Activated CD4-positive, alpha-beta T cell treated with anti-CD3 and anti-CD28 coated beads, Interleukin-2, amount 50 U/mL, for 1 hour (primary cell): ENCODE measurements around the gene SPACDR.

ENCODE experiments used
- DNase-seq: peaks from one replicate; pipeline ENCODE4 v3.0.0-alpha.2; 2020

The SPACDR gene

GRCh38 chr7:100433592-100434296 is 30.3 kb downstream of the SPACDR start:
- no peak for DNase-seq

GRCh38 chr7:100433276-100433591 is 30.8 kb downstream of the SPACDR start:
- no peak for DNase-seq

DNA sequence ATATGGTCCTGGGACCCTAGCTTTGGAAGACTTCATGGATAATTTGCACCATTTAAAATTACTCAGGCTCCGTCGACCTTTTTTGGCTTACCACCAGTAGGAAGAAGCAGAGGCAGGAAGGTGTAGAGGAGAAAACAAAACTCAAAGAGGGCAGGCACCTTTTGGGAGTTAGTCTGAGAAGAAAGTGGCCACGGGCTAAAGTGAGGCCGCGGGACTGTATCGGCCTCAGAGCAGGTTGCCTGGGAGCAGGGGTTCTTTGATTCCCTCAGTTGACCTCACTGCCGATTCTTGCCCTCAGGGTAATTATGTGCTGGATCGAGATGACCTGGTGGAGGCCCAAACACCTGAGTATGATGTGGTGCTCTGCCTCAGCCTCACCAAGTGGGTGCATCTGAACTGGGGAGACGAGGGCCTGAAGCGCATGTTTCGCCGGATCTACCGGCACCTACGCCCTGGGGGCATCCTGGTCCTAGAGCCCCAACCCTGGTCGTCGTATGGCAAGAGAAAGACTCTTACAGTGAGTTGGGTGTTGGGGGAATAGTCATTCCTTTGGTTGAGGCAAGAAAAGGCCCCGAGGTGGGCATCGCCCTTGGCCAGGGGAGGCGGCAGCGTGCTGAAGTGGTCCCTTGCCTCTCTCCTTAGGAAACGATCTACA is 31.3 kb downstream of the SPACDR start:
- no peak for DNase-seq

- DNase-seq: no peak
Measured at GRCh38 chr7:100432053-100432452, 32.0 kb downstream of the SPACDR start.

DNA sequence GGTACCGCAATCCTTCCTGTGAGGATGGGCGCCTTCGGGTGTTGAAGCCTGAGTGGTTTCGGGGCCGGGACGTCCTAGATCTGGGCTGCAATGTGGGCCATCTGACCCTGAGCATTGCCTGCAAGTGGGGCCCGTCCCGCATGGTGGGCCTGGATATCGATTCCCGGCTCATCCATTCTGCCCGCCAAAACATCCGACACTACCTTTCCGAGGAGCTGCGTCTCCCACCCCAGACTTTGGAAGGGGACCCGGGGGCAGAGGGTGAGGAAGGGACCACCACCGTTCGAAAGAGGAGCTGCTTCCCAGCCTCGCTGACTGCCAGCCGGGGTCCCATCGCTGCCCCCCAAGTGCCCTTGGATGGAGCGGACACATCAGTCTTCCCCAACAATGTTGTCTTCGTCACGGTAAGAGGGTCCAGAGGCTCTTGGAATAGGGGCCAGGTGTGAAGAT is 32.7 kb downstream of the SPACDR start:
- no peak for DNase-seq

DNA sequence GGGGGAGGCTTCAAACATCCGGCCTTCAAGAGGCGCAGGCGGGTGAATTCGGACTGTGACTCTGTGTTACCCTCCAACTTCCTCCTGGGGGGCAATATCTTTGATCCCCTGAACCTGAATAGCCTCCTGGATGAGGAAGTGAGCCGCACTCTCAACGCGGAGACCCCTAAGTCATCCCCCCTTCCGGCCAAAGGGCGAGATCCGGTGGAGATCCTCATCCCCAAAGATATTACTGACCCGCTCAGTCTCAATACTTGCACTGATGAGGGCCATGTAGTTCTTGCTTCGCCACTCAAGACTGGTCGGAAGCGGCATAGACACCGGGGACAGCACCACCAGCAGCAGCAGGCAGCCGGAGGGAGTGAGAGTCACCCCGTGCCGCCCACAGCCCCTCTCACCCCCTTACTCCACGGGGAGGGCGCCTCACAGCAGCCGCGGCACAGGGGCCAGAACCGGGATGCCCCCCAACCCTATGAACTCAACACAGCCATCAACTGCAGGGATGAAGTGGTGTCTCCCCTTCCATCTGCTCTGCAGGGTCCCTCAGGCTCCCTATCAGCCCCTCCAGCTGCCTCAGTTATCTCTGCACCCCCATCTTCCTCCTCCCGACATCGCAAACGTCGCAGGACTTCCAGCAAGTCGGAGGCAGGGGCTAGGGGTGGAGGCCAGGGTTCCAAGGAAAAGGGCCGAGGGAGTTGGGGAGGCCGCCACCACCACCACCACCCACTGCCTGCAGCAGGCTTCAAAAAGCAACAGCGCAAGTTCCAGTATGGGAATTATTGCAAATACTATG is 33.4 kb downstream of the SPACDR start:
- peak; percentile 32 for DNase-seq

DNA sequence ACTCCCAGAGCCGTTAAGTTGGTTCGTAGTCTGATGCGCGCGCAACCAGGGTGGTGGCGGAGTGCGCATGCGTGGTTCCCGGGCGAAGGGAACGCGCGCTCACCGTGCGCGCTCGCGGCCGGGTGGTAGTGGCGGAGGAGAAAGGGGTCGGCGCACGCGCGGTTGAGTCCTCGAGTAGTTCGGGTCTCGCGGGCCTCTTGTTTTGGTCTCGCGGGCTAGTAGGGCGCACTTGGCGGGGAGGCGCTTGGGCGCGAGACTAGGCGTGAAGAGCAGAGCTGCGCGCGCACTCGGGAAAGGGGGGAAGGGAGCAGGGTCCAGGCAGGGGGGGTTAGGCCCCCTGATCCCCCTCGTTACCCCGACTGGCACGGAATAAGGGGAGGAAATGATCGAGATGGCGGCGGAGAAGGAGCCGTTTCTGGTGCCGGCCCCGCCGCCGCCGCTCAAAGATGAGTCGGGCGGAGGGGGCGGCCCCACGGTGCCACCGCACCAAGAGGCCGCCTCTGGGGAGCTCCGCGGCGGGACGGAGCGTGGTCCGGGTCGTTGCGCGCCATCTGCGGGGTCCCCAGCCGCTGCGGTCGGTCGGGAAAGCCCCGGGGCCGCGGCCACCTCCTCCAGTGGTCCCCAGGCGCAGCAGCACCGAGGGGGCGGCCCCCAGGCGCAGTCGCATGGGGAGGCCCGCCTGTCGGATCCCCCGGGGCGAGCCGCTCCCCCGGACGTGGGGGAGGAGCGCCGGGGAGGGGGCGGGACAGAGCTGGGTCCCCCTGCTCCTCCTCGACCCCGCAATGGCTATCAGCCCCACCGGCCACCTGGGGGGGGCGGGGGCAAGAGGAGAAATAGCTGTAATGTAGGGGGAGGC is 34.2 kb downstream of the SPACDR start, which contains the start of gene MEPCE:
Gene MEPCE, plus strand, starts transcription at position 195 of the 856 bp plus-strand sequence. Its CDS starts 188 bp downstream, at position 383.
- DNase-seq: peak; percentile 97

DNA sequence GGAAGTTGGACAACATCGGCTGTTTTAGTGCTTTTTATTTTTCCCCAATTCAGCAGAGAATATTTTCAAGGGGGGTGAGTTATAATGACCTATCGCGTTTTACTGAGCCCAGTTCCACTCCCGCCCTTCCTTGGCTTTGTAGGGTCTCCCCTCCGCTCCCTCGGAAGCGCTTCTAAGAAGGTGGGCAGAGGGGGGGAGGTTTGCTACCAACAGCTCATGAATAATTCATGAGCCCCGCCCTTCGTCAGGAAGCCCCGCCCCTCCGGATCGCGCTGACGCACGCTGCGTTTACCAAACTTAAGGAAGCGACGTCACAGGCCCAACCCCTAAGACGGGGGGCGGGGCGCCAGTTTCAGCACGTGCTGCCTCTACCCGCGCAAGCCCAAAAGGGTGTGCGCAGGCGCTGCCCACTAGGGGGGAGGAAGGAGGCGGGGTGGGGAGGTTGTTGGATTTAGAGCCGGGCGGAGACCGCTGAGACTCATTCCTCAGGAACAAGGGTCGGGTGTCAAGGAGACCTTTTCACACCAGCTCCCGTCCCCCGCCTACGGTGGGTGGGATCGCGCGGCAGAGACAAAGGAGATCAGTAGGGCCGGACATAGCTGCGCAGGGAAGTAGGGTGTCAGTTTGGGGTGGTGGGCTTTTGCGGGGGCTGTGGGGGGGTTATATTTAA is 35.0 kb downstream of the SPACDR start:
- peak; percentile 100 for DNase-seq

GRCh38 chr7:100428199-100428966 is 35.7 kb downstream of the SPACDR start, which contains the start of gene ZCWPW1:
ZCWPW1 (minus strand) TSS chr7:100428703; CDS start chr7:100420649, 8,054 bp downstream.
- DNase-seq: peak; percentile 97

DNA sequence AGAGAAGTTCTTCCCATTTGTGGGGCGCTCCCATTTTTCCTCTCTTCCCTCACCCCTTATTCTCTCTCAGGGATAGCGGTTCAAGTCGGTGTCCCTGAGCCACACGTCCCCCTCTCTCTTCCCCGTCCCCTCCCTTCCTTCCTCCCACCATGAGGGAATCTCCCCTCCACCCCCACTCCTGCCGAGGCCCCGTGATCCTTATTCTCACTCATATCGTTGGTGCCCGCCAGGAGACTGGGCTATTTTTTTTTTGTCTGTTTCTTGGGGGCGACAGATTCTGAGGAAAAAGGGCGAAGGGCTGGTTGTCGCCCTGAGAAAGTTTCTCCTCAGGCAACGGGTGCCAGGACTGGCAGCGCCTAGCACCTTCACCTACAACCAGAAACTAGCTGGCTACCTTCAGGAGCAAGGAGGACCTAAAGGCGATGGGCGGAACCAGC is 36.3 kb downstream of the SPACDR start:
- no peak for DNase-seq

DNA sequence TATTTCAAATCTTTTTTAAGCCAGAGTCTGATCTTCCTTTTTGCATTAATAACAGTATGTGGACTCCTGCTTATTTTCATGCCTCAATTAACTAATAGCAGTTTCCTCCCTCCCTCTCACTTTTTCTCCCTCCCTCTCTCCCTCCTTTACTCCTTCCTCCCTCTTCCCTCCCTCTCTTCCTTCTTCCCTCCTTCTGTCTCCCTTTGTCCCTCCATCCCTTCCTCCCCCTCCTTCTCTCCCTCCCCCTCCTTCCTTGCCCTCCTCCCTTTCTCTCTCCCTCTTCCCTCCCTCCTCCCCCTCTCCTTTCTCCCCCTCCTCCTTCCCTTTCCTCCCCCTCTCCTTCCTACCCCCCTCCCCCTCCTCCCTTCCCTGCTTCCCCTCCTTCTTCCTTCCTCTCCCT is 37.5 kb downstream of the SPACDR start:
- no peak for DNase-seq

DNA sequence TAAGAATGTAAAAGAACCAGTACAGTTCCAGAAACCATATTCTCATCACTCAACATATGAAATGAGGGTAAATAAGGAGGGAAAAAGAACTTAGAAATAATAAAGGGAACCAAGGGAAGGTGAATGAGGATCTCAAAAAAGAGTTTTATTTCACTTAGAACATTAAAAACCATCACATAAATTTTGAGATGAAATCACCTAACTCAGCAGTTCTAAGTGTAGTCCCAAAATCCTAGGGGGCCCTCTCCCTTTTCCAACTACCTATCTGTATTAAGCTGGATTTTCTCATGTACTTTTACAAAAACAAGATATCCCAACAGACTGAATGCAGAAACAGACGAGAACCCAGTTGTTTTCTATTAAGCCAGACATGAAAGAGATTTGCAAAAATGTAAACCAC is 38.7 kb downstream of the SPACDR start:
- DNase-seq: no peak

DNA sequence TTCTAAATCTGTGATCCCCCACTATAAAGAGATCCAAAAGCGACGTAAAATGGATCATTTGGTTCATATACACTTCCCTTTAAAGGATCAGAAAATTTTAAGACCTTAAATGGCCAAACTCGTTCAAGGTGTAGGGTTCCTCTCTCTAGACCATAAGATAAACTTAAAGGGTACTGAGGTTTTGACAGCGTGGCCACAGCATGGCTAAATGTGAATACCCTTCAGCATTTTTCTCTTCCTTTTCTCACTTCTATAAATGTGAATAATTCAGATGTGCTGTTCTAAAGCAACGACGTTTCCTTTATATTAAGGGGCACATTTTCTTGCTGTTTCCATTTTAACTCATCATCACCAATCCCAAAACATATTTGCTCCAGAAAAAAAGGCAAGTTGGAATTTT is 40.7 kb downstream of the SPACDR start:
- no peak for DNase-seq

GRCh38 chr7:100419660-100420226 is 44.3 kb downstream of the SPACDR start:
- DNase-seq: no peak

DNA sequence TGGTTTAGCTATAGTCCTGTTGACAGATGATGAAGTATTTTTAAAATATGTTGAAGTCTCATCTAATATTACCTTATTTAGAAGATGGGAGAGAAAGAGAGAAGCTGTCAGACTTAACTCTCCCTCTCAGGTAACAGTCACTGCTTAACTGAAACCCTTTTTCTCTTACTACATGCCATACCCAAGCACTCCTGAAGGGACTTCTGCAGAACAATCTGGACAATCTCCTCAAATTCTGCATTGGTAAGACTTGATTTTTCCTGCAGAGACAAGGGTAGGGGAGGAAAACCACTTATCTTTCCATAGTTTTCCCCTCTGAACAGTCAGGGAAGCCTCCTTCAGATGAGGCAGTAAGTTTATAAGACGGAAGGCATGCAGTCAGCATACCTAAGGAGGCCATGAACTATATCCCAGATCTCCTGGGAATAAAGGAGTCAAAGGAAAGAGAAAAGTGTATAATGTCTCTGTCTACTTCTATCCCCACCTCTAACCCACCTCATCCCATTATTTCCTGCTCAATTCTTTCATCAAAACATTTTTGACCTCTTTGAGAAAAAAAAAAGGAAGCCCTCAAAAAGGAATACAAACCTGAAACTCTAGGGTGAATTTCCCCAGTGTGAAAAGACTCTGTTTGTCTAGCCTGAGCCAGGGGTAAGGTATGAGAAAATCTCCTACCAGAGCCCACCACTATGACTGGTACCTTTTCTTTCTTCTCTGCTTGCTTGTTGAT is 45.0 kb downstream of the SPACDR start:
- DNase-seq: no peak

DNA sequence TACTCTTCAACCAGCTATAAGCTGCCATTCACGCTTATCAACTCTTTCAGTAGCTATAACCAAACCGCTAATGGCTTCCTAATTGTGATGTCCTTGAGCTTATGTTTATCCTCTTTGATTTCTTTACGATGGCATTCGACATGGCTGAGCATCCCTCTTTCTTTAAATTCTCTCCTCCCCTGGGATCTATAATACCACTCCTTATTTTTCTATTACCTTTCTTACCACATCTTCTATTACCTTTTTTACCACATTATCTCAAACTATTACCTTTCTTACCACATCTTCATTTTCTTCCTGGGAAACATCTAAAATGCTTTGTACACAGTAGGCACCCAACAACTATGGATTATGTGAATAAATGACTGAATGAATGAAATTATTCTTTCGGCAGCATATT is 48.6 kb downstream of the SPACDR start:
- DNase-seq: no peak

DNA sequence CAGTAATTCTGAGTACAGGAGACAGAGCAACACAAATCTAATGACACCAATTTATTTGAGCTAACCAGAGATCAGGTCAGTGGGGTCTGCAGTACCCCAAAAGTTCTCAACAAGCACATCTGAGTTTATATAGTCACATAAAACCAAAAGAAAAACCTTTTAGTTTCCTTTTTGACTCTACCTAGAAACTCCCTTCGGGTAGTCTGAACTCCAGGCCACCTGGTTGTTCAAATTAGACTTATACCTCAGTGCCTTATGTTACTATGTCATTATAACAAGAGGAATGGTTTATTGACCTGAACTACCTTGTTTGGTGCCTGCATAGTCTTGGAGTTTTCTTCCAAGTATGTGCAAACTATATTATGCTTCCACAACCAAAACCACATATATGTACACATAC is 50.2 kb downstream of the SPACDR start:
- no peak for DNase-seq

DNA sequence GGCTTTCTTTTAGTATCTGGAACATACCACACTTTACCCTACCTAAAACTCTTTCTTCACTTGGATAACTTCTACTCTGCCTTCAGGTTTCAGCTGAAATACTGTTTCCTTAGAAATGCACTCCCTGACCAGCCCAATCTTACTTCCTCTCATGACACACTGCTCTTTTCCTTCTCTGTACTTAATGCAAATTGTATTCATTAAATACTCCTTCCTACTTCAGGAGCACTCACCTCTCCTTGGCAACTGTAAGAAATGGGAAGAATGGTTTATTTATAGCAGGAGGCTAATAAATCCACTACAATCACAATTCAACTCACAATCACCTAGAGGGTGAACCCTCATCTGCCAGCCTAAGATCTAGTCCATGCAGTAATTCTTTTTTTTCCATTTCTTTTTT is 50.7 kb downstream of the SPACDR start:
- no peak for DNase-seq

- no peak for DNase-seq
Measured at GRCh38 chr7:100411101-100411500, 53.0 kb downstream of the SPACDR start.
